Stimulated activated CD4-positive, alpha-beta T cell treated with anti-CD3 and anti-CD28 coated beads, Interleukin-15, amount 100 ng/mL, for 24 hours (primary cell): ENCODE measurements around the gene CCDC170.

Experiments used
- DNase-seq: peaks from one replicate; pipeline ENCODE4 v3.0.0-alpha.2; 2020

Gene CCDC170

GRCh38 chr6:151661928-151662327 is 168.1 kb downstream of the CCDC170 start:
- no peak for DNase-seq

DNA sequence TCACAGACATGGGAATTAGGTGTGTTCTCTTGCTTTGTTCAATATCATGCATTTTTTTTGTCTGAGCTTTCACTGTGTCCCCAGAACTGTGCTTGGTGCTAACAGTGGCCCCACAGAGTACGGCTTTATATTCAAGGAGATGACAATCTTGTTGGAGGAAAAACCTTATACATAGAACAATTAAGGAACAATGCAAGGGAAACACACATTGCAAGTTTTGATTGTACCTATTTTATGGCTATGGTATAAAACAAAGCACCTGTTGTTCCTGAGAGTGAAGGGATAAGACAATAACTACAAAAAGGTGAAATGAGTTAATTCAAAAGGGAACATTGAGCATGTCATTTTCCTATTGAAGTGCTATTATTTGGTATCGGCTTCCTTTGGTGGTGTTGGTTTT is 169.7 kb downstream of the CCDC170 start:
- no peak for DNase-seq

DNA sequence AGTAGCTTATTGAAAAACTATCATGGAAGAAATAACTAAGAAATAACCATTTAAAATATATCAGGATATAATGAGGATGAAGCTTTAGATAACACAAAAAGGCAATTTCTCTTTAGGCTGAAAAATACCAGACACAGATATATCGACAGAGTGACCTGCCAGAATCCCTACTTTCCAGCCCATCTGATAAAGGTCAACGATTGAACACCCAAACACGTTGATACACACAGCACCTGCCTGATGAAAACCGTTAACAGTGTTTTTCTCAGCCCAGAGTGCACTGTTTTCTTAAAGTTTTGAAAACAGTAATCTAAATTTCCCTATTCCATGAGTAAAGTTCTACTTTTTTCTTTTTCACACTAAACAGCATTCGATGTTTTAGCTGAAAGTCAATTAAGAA is 170.6 kb downstream of the CCDC170 start:
- DNase-seq: no peak

DNA sequence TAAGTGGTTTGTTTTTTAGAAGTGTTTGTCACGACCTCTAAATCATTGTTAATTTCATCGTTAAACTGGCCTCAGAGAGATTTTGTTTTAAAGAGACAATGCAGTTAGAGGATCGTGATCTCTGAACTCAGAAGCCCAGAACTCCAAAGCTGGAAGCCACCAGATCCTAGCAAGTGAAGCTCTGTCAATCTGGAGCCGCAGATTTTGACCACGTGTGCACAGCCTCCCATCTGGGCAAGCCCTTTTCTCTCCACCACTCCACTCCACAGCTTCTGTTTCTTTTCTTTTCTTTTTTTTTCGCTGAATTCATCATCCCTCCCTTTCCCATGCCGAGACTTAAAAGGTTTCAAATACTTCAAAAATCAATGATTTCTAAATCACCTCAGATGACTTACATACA is 171.5 kb downstream of the CCDC170 start:
- DNase-seq: no peak

DNA sequence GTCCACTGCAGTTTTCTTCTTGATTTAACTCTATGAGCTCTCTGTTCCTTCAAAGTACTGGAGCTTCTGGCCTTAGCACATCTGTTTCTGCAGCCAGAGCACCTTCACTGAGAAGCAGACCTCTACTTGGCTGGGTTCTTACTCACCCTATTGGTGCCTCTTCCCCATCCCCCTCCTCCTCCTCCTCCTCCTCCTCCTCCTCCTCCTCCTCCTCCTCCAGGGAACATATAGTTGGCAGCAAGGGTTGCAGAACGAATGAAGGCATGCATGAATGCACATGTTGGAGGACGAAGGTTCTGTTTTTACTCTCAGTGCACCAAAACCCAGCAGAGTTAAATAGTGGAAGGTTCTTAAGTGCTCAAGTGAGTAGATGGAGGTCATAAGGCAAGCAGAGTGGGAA is 172.7 kb downstream of the CCDC170 start:
- no peak for DNase-seq

GRCh38 chr6:151669208-151669560 is 175.4 kb downstream of the CCDC170 start:
- DNase-seq: no peak

DNA sequence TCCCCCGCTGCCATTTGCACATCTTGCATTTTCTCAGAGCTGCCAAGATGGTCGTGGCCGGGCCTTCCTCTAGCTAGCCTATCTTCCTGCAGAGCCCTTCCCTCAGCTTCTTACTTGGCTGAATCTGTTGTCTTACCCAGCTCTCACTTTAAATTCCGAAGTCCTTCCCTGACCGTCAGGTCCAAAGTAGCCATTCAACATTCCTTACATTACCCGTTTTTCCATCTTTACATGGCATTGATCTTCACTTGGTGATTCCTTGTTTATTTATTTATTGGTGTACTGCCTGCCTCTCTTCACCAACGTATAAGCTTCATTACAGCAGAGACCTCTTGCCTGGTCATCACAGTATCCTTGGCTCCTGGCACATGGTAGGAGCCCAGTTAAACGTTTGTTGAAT is 176.3 kb downstream of the CCDC170 start:
- DNase-seq: no peak
